IMR-90 (cell line): ENCODE measurements around the gene EEF1B2. TPM values are rescaled to one million over a fixed set of nuclear protein-coding genes. Genes with fewer than 3 reads are reported as not detected.

Experiments
- ATAC-seq: fragments of 200-7000 bp; cut with Tn5 transposase; 2 replicates; pipeline ENCODE4 v1.9.1; 2020; ENCODE audit warnings: low read depth, mild to moderate bottlenecking, moderate library complexity
- BruUV-seq: library from RNA; stranded (reverse); fragments of 400-500 nt; replicated peaks from 2 replicates; lab custom pipeline; 2021; lab: Mats Ljungman, UMichigan
- CTCF ChIA-PET: fragments of 300-600 bp; formaldehyde crosslinking; extraction: SDS; loops from one replicate; lab custom pipeline; 2021; ENCODE audit warnings: antibody characterized with exemption; lab: Yijun Ruan, JAX
- POLR2A ChIA-PET: fragments of 300-600 bp; sonication (Branson Sonifier 250); formaldehyde crosslinking; loops from one replicate; lab custom pipeline; 2022; ENCODE audit warnings: antibody characterized with exemption; ENCODE audit not compliant: unreplicated experiment; lab: Charles Lee
- DNase-seq: peaks from one replicate; pipeline ENCODE4 v3.0.0; 2013
- H2AFZ ChIP-seq: replicated peaks from 2 replicates; pipeline ENCODE3; 2013; ENCODE audit warnings: low read length, mild to moderate bottlenecking; ENCODE audit not compliant: poor library complexity
- H2AK5ac ChIP-seq: 2 replicates; pipeline ENCODE4 v1.6.1; 2013; ENCODE audit warnings: low read depth, low read length, inconsistent platforms
- H2AK9ac ChIP-seq: replicated peaks from 2 replicates; pipeline ENCODE3; 2013; ENCODE audit warnings: mild to moderate bottlenecking, low read depth, low read length, moderate library complexity; ENCODE audit not compliant: poor library complexity
- H2BK120ac ChIP-seq: 2 replicates; pipeline ENCODE4 v1.6.1; 2013; ENCODE audit warnings: low read depth, low read length, inconsistent platforms
- H2BK15ac ChIP-seq: 3 replicates; pipeline ENCODE4 v1.6.1; 2013; ENCODE audit warnings: low read depth, low read length, inconsistent platforms
- H2BK20ac ChIP-seq: 2 replicates; pipeline ENCODE4 v1.6.1; 2013; ENCODE audit warnings: low read depth, mild to moderate bottlenecking, inconsistent platforms, low read length, moderate library complexity
- H2BK5ac ChIP-seq: 2 replicates; pipeline ENCODE4 v1.6.1; 2013; ENCODE audit warnings: mild to moderate bottlenecking, low read depth, low read length, inconsistent platforms; ENCODE audit not compliant: poor library complexity, severe bottlenecking
- H3K14ac ChIP-seq: replicated peaks from 2 replicates; pipeline ENCODE4 v1.6.1; 2013; ENCODE audit warnings: low read depth, low read length, inconsistent platforms
- H3K18ac ChIP-seq: 2 replicates; pipeline ENCODE4 v1.6.1; 2013; ENCODE audit warnings: low read depth, low read length, control low read depth
- H3K23ac ChIP-seq: 2 replicates; pipeline ENCODE4 v1.6.1; 2013; ENCODE audit warnings: low read depth, low read length, inconsistent platforms
- H3K27ac ChIP-seq: 2 replicates; pipeline ENCODE4 v1.5.1; 2013; ENCODE audit warnings: mild to moderate bottlenecking, control low read depth, low read length; ENCODE audit not compliant: insufficient read depth
- H3K27me3 ChIP-seq: 2 replicates; pipeline ENCODE4 v1.6.1; 2013; ENCODE audit warnings: low read length; ENCODE audit not compliant: control insufficient read depth, insufficient read depth
- H3K36me3 ChIP-seq: 2 replicates; pipeline ENCODE4 v1.6.1; 2013; ENCODE audit warnings: low read length, mixed read lengths; ENCODE audit not compliant: control insufficient read depth, insufficient read depth
- H3K4ac ChIP-seq: 2 replicates; pipeline ENCODE4 v1.6.1; 2013; ENCODE audit warnings: low read depth, low read length, inconsistent platforms
- H3K4me1 ChIP-seq: 2 replicates; pipeline ENCODE4 v1.6.1; 2013; ENCODE audit warnings: low read length, mixed read lengths; ENCODE audit not compliant: control insufficient read depth, insufficient read depth
- H3K4me2 ChIP-seq: 2 replicates; pipeline ENCODE4 v1.6.1; 2013; ENCODE audit warnings: low read depth, mild to moderate bottlenecking, control low read depth, low read length, moderate library complexity
- H3K4me3 ChIP-seq: 2 replicates; pipeline ENCODE4 v1.5.1; 2013; ENCODE audit warnings: low read depth, mild to moderate bottlenecking, control low read depth, low read length, moderate library complexity; ENCODE audit not compliant: insufficient read depth
- H3K56ac ChIP-seq: 2 replicates; pipeline ENCODE4 v1.6.1; 2013; ENCODE audit warnings: low read length, inconsistent platforms; ENCODE audit not compliant: insufficient read depth; ENCODE audit errors: extremely low read depth
- H3K79me1 ChIP-seq, 2 experiments: 2 replicates each; pipeline ENCODE4 v1.6.1; 2013; ENCODE audit warnings: low read length in 2 of 2, inconsistent platforms in 1 of 2, low read depth in 1 of 2
- H3K9ac ChIP-seq: 2 replicates; pipeline ENCODE4 v1.6.1; 2013; ENCODE audit warnings: low read depth, low read length, control low read depth
- H3K9me1 ChIP-seq: 2 replicates; pipeline ENCODE4 v1.6.1; 2013; ENCODE audit warnings: low read length, inconsistent platforms; ENCODE audit not compliant: insufficient read depth
- H3K9me3 ChIP-seq: 2 replicates; pipeline ENCODE4 v1.6.1; 2013; ENCODE audit warnings: low read length; ENCODE audit not compliant: control insufficient read depth, insufficient read depth
- H4K20me1 ChIP-seq: 2 replicates; pipeline ENCODE4 v1.6.1; 2013; ENCODE audit warnings: low read length, inconsistent platforms; ENCODE audit not compliant: insufficient read depth
- H4K5ac ChIP-seq: 2 replicates; pipeline ENCODE4 v1.6.1; 2013; ENCODE audit warnings: mild to moderate bottlenecking, low read depth, low read length, control low read depth
- H4K8ac ChIP-seq, 2 experiments: 2 replicates each; pipeline ENCODE4 v1.6.1; 2013; ENCODE audit warnings: low read depth in 2 of 2, low read length in 2 of 2, control low read depth in 1 of 2, inconsistent platforms in 1 of 2
- H4K91ac ChIP-seq: 2 replicates; pipeline ENCODE4 v1.6.1; 2013; ENCODE audit warnings: low read depth, low read length, inconsistent platforms; ENCODE audit not compliant: insufficient read depth
- BHLHE40 ChIP-seq: fragments of 150-350 bp; IDR thresholded peaks from 2 replicates; pipeline ENCODE4 v1.6.1; 2016; ENCODE audit warnings: mild to moderate bottlenecking, low read depth, low read length
- CHD1 ChIP-seq: IDR thresholded peaks from 2 replicates; pipeline ENCODE4 v1.6.1; 2012; ENCODE audit warnings: low read depth, low read length, improper control_type of control experiment
- CTCF ChIP-seq: conservative IDR thresholded peaks from 2 replicates; pipeline ENCODE4 v1.5.1; 2012; ENCODE audit warnings: mild to moderate bottlenecking, low read depth, low read length, improper control_type of control experiment
- FOS ChIP-seq: fragments of 150-350 bp; IDR thresholded peaks from 2 replicates; pipeline ENCODE4 v1.6.1; 2016; ENCODE audit warnings: low read depth, low read length
- MAFK ChIP-seq: IDR thresholded peaks from 2 replicates; pipeline ENCODE4 v1.6.1; 2012; ENCODE audit warnings: low read depth, low read length, improper control_type of control experiment
- MAZ ChIP-seq: IDR thresholded peaks from 2 replicates; pipeline ENCODE4 v1.6.1; 2012; ENCODE audit warnings: low read depth, mild to moderate bottlenecking, low read length, improper control_type of control experiment, moderate library complexity, borderline replicate concordance
- MXI1 ChIP-seq: IDR thresholded peaks from 2 replicates; pipeline ENCODE4 v1.6.1; 2012; ENCODE audit warnings: low read depth, mild to moderate bottlenecking, low read length, moderate library complexity, borderline replicate concordance
- NFE2L2 ChIP-seq: fragments of 150-350 bp; IDR thresholded peaks from 2 replicates; pipeline ENCODE4 v1.6.1; 2016; ENCODE audit warnings: low read depth, mild to moderate bottlenecking, low read length
- POLR2A ChIP-seq: IDR thresholded peaks from 2 replicates; pipeline ENCODE4 v1.6.1; 2012; ENCODE audit warnings: mild to moderate bottlenecking, low read depth, low read length
- RAD21 ChIP-seq: IDR thresholded peaks from 2 replicates; pipeline ENCODE4 v1.6.1; 2012; ENCODE audit warnings: low read length, improper control_type of control experiment
- RCOR1 ChIP-seq: IDR thresholded peaks from 2 replicates; pipeline ENCODE4 v1.6.1; 2012; ENCODE audit warnings: mild to moderate bottlenecking, low read length, improper control_type of control experiment; ENCODE audit not compliant: insufficient replicate concordance
- RFX5 ChIP-seq: IDR thresholded peaks from 2 replicates; pipeline ENCODE4 v1.8.0; 2012; ENCODE audit warnings: low read depth, mild to moderate bottlenecking, low read length, moderate library complexity
- SMC3 ChIP-seq: fragments of 150-350 bp; IDR thresholded peaks from 2 replicates; pipeline ENCODE4 v1.6.1; 2016; ENCODE audit warnings: low read depth, mild to moderate bottlenecking, antibody characterized with exemption, low read length, moderate library complexity
- WGBS, 2 experiments: methylation state at CpG; one replicate each; pipeline versions ENCODE4 v1.1.5 to v1.1.7; 2013; ENCODE audit warnings: missing lambda C conversion rate in 2 of 2; ENCODE audit not compliant: insufficient read length in 1 of 2; ENCODE audit errors: extremely low coverage in 2 of 2; 5-methylcytosine and 5-hydroxymethylcytosine counted together
- dilution Hi-C: fragments of 300-500 bp; cut with HindIII; formaldehyde crosslinking; loops from one replicate; pipeline ENCODE4 v1.14.3; 2018; ENCODE audit warnings: low sequenced_read_pairs; ENCODE audit not compliant: unreplicated experiment
- in situ Hi-C: fragments of 300-500 bp; cut with MboI; formaldehyde crosslinking; loops from 3 replicates; pipeline ENCODE4 v1.14.3; 2019; ENCODE audit warnings: low sequenced_read_pairs, inconsistent platforms, mixed read lengths
- intact Hi-C: fragments of 100-400 bp; cut with micrococcal nuclease; formaldehyde crosslinking; loops from 2 replicates; pipeline ENCODE4 v1.10.0; 2022
- polyA plus RNA-seq, 3 experiments: library from polyadenylated mRNA; depleted of rRNA; stranded (reverse); fragments of >200 nt; gene quantifications; 2 replicates each; pipeline ENCODE4 v1.2.3, GENCODE V29; 2012; ENCODE audit warnings: low replicate concordance in 1 of 3
- total RNA-seq: library from RNA; depleted of rRNA; stranded (reverse); fragments of >200 nt; gene quantifications from 2 replicates; pipeline ENCODE4 v1.2.3, GENCODE V29; 2012

Gene EEF1B2
- total and polyA plus RNA-seq, 2 of the 4 experiments (the other 2 are of a cell fraction), result 574 to 751 TPM

GRCh38 chr2:206176901-206177300 is 17.2 kb downstream of the EEF1B2 start:
- H3K27ac ChIP-seq, result no peak overlapping the region
- no peak overlapping the region for H2BK20ac ChIP-seq
- no peak overlapping the region for H3K4me2 ChIP-seq
- H3K4ac ChIP-seq, result no peak overlapping the region
- H3K9me3 ChIP-seq, result no peaks in the 10 kb centered on the region
- H3K14ac ChIP-seq, result no peak overlapping the region
- H4K91ac ChIP-seq, result no peak overlapping the region
- no peaks in the 10 kb centered on the region for H3K27me3 ChIP-seq
- H2AK5ac ChIP-seq, result no peak overlapping the region
- intact Hi-C loops (no loop called here), dilution Hi-C loops (no loop called here), in situ Hi-C loops (no loop called here)
- H4K5ac ChIP-seq, result no peak overlapping the region
- H4K8ac ChIP-seq, result no peak overlapping the region
- ATAC-seq (no peak), DNase-seq (no peak)
- no peaks in the 10 kb centered on the region for H3K36me3 ChIP-seq
- no peak overlapping the region for H3K18ac ChIP-seq
- H2BK120ac ChIP-seq, result no peak overlapping the region
- no peak overlapping the region for H3K23ac ChIP-seq
- ChIA-PET CTCF (no interaction called here), POLR2A (no interaction called here)
- H3K79me1 ChIP-seq, result no peaks in the 10 kb centered on the region
- no peak overlapping the region for H3K56ac ChIP-seq
- no peaks in the 10 kb centered on the region for H3K4me1 ChIP-seq
- no TSS peak for BruUV-seq
- no peak overlapping the region for H2BK5ac ChIP-seq
- no peak overlapping the region for H3K4me3 ChIP-seq
- TF ChIP-seq FOS (no peak), NFE2L2 (no peak), CTCF (no peak), SMC3 (no peak), RFX5 (no peak), RCOR1 (no peak), BHLHE40 (no peak), MAFK (no peak), MAZ (no peak), CHD1 (no peak), RAD21 (no peak), MXI1 (no peak), POLR2A (no peak)
- no peak overlapping the region for H2AK9ac ChIP-seq
- H2BK15ac ChIP-seq, result no peak overlapping the region
- no peak overlapping the region for H3K9ac ChIP-seq
- no peaks in the 10 kb centered on the region for H4K20me1 ChIP-seq
- H3K9me1 ChIP-seq, result no peaks in the 10 kb centered on the region
- H2AFZ ChIP-seq, result no peak overlapping the region
- WGBS, 2 experiments, result no CpG with 5 or more reads among the region's 3 CpGs
